Measurements from ENCODE around the gene CNTN6. TPM values are rescaled to one million over a fixed set of nuclear protein-coding genes. Genes with fewer than 3 reads are reported as not detected.

The CNTN6 gene
- total RNA-seq, 4 donors from 2014 or later: not detected

GRCh38 chr3:1251282-1252060, 158.6 kb downstream of the CNTN6 start:
- intact Hi-C loops (cut with DNase I; ENCODE audit: low total_unique reads) (no loop called here), in situ Hi-C loops (cut with MboI; ENCODE audit: low pct_ligation_motif_present in 1 of 4, low pct_unique_long_range_greater_than_20kb in 1 of 4, low sequenced_read_pairs in 3 of 4) (no loop called here)
- Histone ChIP-seq H3K4me1 (no peaks in the 10 kb centered on the region), H3K9me3 (no peaks in the 10 kb centered on the region), H3K4me3 (no peak overlapping the region), H3K36me3 (no peaks in the 10 kb centered on the region), H3K27ac (no peak overlapping the region), H3K27me3 (no peaks in the 10 kb centered on the region)
- TF ChIP-seq CTCF (IDR thresholded peaks at IDR 0.05): no peak
- TF ChIP-seq POLR2A (IDR thresholded peaks at IDR 0.05): no peak
- TF ChIP-seq POLR2AphosphoS5 (IDR thresholded peaks at IDR 0.05): no peak
- no peak for DNase-seq
- WGBS, 2 donors (ENCODE audit: low coverage in 1 of 2): 72% methylated on average over 5 of the region's 5 CpGs

GRCh38 chr3:1252061-1252430, 159.2 kb downstream of the CNTN6 start:
- intact Hi-C loops (cut with DNase I; ENCODE audit: low total_unique reads) (no loop called here), in situ Hi-C loops (cut with MboI; ENCODE audit: low pct_ligation_motif_present in 1 of 4, low pct_unique_long_range_greater_than_20kb in 1 of 4, low sequenced_read_pairs in 3 of 4) (no loop called here)
- H3K4me1 ChIP-seq: no peaks in the 10 kb centered on the region
- no peak for DNase-seq
- H3K27me3 ChIP-seq: no peaks in the 10 kb centered on the region
- no peaks in the 10 kb centered on the region for H3K9me3 ChIP-seq
- no peak overlapping the region for H3K27ac ChIP-seq
- no peaks in the 10 kb centered on the region for H3K36me3 ChIP-seq
- no peak for TF ChIP-seq CTCF (IDR thresholded peaks at IDR 0.05)
- TF ChIP-seq EP300 (IDR thresholded peaks at IDR 0.05; ENCODE audit: low read depth): no peak
- no peak for TF ChIP-seq POLR2A (IDR thresholded peaks at IDR 0.05)
- no peak for TF ChIP-seq POLR2AphosphoS5 (IDR thresholded peaks at IDR 0.05)
- no peak overlapping the region for H3K4me3 ChIP-seq

- no peak for DNase-seq
- intact Hi-C loops (cut with DNase I; ENCODE audit: low total_unique reads): no loop called here
- in situ Hi-C loops (cut with MboI; ENCODE audit: low pct_ligation_motif_present in 1 of 4, low pct_unique_long_range_greater_than_20kb in 1 of 4, low sequenced_read_pairs in 3 of 4): no loop called here
- H3K27me3 ChIP-seq: no peaks in the 10 kb centered on the region
- H3K4me3 ChIP-seq: no peak overlapping the region
- no peaks in the 10 kb centered on the region for H3K36me3 ChIP-seq
- TF ChIP-seq POLR2A (IDR thresholded peaks at IDR 0.05) (no peak), POLR2AphosphoS5 (IDR thresholded peaks at IDR 0.05) (no peak), CTCF (IDR thresholded peaks at IDR 0.05) (no peak), EP300 (IDR thresholded peaks at IDR 0.05; ENCODE audit: low read depth) (no peak)
- H3K4me1 ChIP-seq: no peaks in the 10 kb centered on the region
- H3K27ac ChIP-seq: no peak overlapping the region
- 42 to 56% methylated on average over 2 of the region's 2 CpGs for WGBS, 2 donors (ENCODE audit: low coverage in 1 of 2)
- H3K9me3 ChIP-seq: no peaks in the 10 kb centered on the region
Observed at GRCh38 chr3:1262246-1262645, 169.4 kb downstream of the CNTN6 start.

- H3K4me3 ChIP-seq: no peak overlapping the region
- WGBS, 2 donors (ENCODE audit: low coverage in 1 of 2): 93 to 99% methylated on average over 4 of the region's 4 CpGs
Observed at GRCh38 chr3:1263121-1263520, 170.3 kb downstream of the CNTN6 start.

GRCh38 chr3:1269808-1270207, 177.0 kb downstream of the CNTN6 start:
- intact Hi-C loops (cut with DNase I; ENCODE audit: low total_unique reads): no loop called here
- in situ Hi-C loops (cut with MboI; ENCODE audit: low pct_ligation_motif_present in 1 of 4, low pct_unique_long_range_greater_than_20kb in 1 of 4, low sequenced_read_pairs in 3 of 4): no loop called here
- no peaks in the 10 kb centered on the region for H3K36me3 ChIP-seq
- no peak for TF ChIP-seq POLR2AphosphoS5 (IDR thresholded peaks at IDR 0.05)
- no peak for TF ChIP-seq POLR2A (IDR thresholded peaks at IDR 0.05)
- TF ChIP-seq EP300 (IDR thresholded peaks at IDR 0.05; ENCODE audit: low read depth): no peak
- TF ChIP-seq CTCF (IDR thresholded peaks at IDR 0.05): no peak
- 72 to 77% methylated on average over 5 of the region's 5 CpGs for WGBS, 2 donors (ENCODE audit: low coverage in 1 of 2)
- H3K4me1 ChIP-seq: peaks cover 0 to 11% (median 5%) of the 10 kb centered on the region in 4 donors
- DNase-seq: no peak
- no peaks in the 10 kb centered on the region for H3K9me3 ChIP-seq
- no peak overlapping the region for H3K4me3 ChIP-seq
- H3K27me3 ChIP-seq: no peaks in the 10 kb centered on the region
- H3K27ac ChIP-seq: no peak overlapping the region

More at GRCh38 chr3:1263121-1263520, 170.3 kb downstream of the CNTN6 start:
- H3K9me3 ChIP-seq: no peaks in the 10 kb centered on the region
- H3K36me3 ChIP-seq: no peaks in the 10 kb centered on the region
- intact Hi-C loops (cut with DNase I; ENCODE audit: low total_unique reads) (no loop called here), in situ Hi-C loops (cut with MboI; ENCODE audit: low pct_ligation_motif_present in 1 of 4, low pct_unique_long_range_greater_than_20kb in 1 of 4, low sequenced_read_pairs in 3 of 4) (no loop called here)
- no peaks in the 10 kb centered on the region for H3K27me3 ChIP-seq
- TF ChIP-seq EP300 (IDR thresholded peaks at IDR 0.05; ENCODE audit: low read depth): no peak
- no peak for DNase-seq
- H3K4me1 ChIP-seq: no peaks in the 10 kb centered on the region
- no peak overlapping the region for H3K27ac ChIP-seq

Measured in transverse colon (tissue), 4 donors.